ENCODE data around the gene NOC4L.
"Not testable (repeated sequence)": the region's sequence is repeated elsewhere in the genome, so short reads cannot be mapped to it uniquely, and the experiment has no call there.

NOC4L gene

GRCh38 chr12:132145334-132145733 lies 1.1 kb downstream of the NOC4L start:
- ChIA-PET POLR2A (interaction anchor here (1.0 to 1.4 kb wide), 3 partner anchors 8 to 130 kb away, joined by 3 read pairs; no protein-coding TSS in a partner anchor), CTCF (no interaction called here)
- no peak for DNase-seq (ENCODE audit: extremely low spot score)
- TF ChIP-seq LEF1 (IDR thresholded peaks at IDR 0.05; ENCODE audit: borderline replicate concordance) (no peak), SUZ12 (IDR thresholded peaks at IDR 0.05) (no peak), HDGF (IDR thresholded peaks at IDR 0.05; ENCODE audit: borderline replicate concordance) (no peak)

GRCh38 chr12:132146098-132146497 lies 1.8 kb downstream of the NOC4L start:
- TF ChIP-seq PKNOX1 (IDR thresholded peaks at IDR 0.05) (no peak), SUZ12 (IDR thresholded peaks at IDR 0.05) (no peak), TARDBP (IDR thresholded peaks at IDR 0.05) (no peak), NFRKB (IDR thresholded peaks at IDR 0.05) (no peak), SP1 (IDR thresholded peaks at IDR 0.05) (no peak)
- no peak for DNase-seq (ENCODE audit: extremely low spot score)
- CTCF ChIA-PET = no interaction called here
- POLR2A ChIA-PET = interaction anchor here (1.2 to 1.4 kb wide), 2 partner anchors 8 to 129 kb away, joined by 3 read pairs; no protein-coding TSS in a partner anchor

- no peak for TF ChIP-seq HDGF (IDR thresholded peaks at IDR 0.05; ENCODE audit: borderline replicate concordance)
- TF ChIP-seq ARNT (IDR thresholded peaks at IDR 0.05) = no peak
- TF ChIP-seq TARDBP (IDR thresholded peaks at IDR 0.05) = no peak
- no peak for TF ChIP-seq NFRKB (IDR thresholded peaks at IDR 0.05)
- TF ChIP-seq PKNOX1 (IDR thresholded peaks at IDR 0.05) = no peak
- TF ChIP-seq BHLHE40 (IDR thresholded peaks at IDR 0.05; ENCODE audit: borderline replicate concordance) = no peak
- TF ChIP-seq FOXA1 (IDR thresholded peaks at IDR 0.05) = no peak
- no peak for TF ChIP-seq CTBP1 (IDR thresholded peaks at IDR 0.05; ENCODE audit: borderline replicate concordance)
- no peak for TF ChIP-seq ELF4 (IDR thresholded peaks at IDR 0.05)
- TF ChIP-seq FOXM1 (IDR thresholded peaks at IDR 0.05; ENCODE audit: borderline replicate concordance) = no peak
- no peak for TF ChIP-seq L3MBTL2 (conservative IDR thresholded peaks at IDR 0.05)
- no peak for TF ChIP-seq SP1 (IDR thresholded peaks at IDR 0.05)
- no peak for TF ChIP-seq SUZ12 (IDR thresholded peaks at IDR 0.05)
- no peak for TF ChIP-seq FOXK2 (IDR thresholded peaks at IDR 0.05)
- TF ChIP-seq ZNF384 (IDR thresholded peaks at IDR 0.05) = no peak
- TF ChIP-seq LEF1 (IDR thresholded peaks at IDR 0.05; ENCODE audit: borderline replicate concordance) = no peak
- CTCF ChIA-PET = no interaction called here
- DNase-seq (ENCODE audit: extremely low spot score) = no peak
- POLR2A ChIA-PET = no interaction called here
Observed at GRCh38 chr12:132146772-132147422, 2.6 kb downstream of the NOC4L start.

GRCh38 chr12:132147423-132148367 lies 3.4 kb downstream of the NOC4L start:
- TF ChIP-seq PKNOX1 (IDR thresholded peaks at IDR 0.05) (no peak), ZNF384 (IDR thresholded peaks at IDR 0.05) (no peak)
- ChIA-PET POLR2A (no interaction called here), CTCF (interaction anchor here (0.5 kb wide), 1 partner anchor 63 kb away, joined by 3 read pairs; no protein-coding TSS in a partner anchor)
- no peak for DNase-seq (ENCODE audit: extremely low spot score)

- no peak for DNase-seq (ENCODE audit: extremely low spot score)
- TF ChIP-seq FOXM1 (IDR thresholded peaks at IDR 0.05; ENCODE audit: borderline replicate concordance) (no peak), ARNT (IDR thresholded peaks at IDR 0.05) (no peak), TARDBP (IDR thresholded peaks at IDR 0.05) (no peak), CTBP1 (IDR thresholded peaks at IDR 0.05; ENCODE audit: borderline replicate concordance) (no peak), ELF4 (IDR thresholded peaks at IDR 0.05) (no peak), ZNF384 (IDR thresholded peaks at IDR 0.05) (no peak), SUZ12 (IDR thresholded peaks at IDR 0.05) (no peak), FOXK2 (IDR thresholded peaks at IDR 0.05) (no peak), L3MBTL2 (conservative IDR thresholded peaks at IDR 0.05) (no peak), LEF1 (IDR thresholded peaks at IDR 0.05; ENCODE audit: borderline replicate concordance) (no peak), BHLHE40 (IDR thresholded peaks at IDR 0.05; ENCODE audit: borderline replicate concordance) (no peak), SP1 (IDR thresholded peaks at IDR 0.05) (no peak)
- POLR2A ChIA-PET = no interaction called here
- CTCF ChIA-PET = interaction anchor here (0.5 kb wide), 1 partner anchor 62 kb away, joined by 3 read pairs; no protein-coding TSS in a partner anchor
Observed at GRCh38 chr12:132148368-132149045, 4.2 kb downstream of the NOC4L start.

- DNase-seq (ENCODE audit: extremely low spot score); CTCF ChIA-PET; POLR2A ChIA-PET: not testable (repeated sequence)
Observed at GRCh38 chr12:132149526-132149925, 5.3 kb downstream of the NOC4L start.
